GM18517 (cell line): ENCODE results near the gene LALBA.
"Not testable (repeated sequence)": the region's sequence is repeated elsewhere in the genome, so short reads cannot be mapped to it uniquely, and the experiment has no call there.

Source experiments
- ATAC-seq: cut with Tn5 transposase; IDR thresholded peaks from one replicate; pipeline ENCODE4 v1.9.1; 2021; ENCODE audit warnings: mild to moderate bottlenecking, moderate library complexity; ENCODE audit not compliant: unreplicated experiment

LALBA gene

GRCh38 chr12:48569946-48570345 lies at the start of gene LALBA:
LALBA (minus strand) TSS chr12:48570046; CDS start chr12:48570020, 26 bp downstream.
- no peak for ATAC-seq

GRCh38 chr12:48618541-48618940 lies 48.7 kb upstream of the LALBA start:
- ATAC-seq: peak; percentile 76

DNA sequence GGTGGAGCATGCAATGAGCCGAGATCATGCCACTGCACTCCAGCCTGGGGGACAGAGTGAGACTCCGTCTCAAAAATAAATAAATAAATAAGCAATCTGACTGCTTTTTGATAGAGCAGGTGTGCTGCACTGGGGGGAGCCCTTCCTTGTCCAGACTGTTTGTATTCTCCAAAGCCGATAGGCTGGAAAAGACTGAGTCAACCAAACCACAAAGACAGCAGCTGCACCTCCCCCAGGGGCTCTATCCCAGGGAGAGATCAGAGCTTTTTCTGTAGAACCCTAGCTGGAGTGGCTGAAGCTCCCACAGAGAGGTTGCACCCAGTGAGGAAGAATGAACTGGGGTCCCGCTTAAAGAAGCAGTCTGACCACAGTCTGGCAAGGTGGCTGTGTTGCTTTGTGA lies 45.8 kb upstream of the LALBA start:
- ATAC-seq: no peak

- no peak for ATAC-seq
Measured at GRCh38 chr12:48613321-48613720, 43.5 kb upstream of the LALBA start.

- ATAC-seq: no peak
Measured at GRCh38 chr12:48602192-48602989, 32.5 kb upstream of the LALBA start.

GRCh38 chr12:48601013-48601756 lies 31.3 kb upstream of the LALBA start:
- ATAC-seq: no peak

DNA sequence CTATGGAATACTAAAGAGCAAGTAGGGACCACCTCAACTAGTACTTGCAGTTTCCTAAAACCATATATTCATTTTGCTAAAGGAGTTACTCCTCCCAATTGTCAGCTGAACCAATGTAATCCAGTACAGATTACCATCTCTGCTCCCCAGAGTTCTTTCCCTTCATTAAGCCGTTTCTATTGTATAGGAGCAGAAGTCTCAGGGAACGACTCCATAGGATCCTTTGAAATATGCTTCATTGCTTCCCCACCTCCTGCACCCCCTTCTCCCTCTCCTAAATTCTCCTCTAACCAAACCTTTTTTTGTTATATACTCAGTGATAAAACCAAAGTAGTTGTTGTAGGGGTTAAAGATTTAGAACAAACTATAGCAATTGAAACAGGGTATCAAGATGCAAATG lies 30.7 kb upstream of the LALBA start:
- no peak for ATAC-seq

GRCh38 chr12:48592591-48593086 lies 22.8 kb upstream of the LALBA start:
- ATAC-seq: no peak

GRCh38 chr12:48586361-48586760 lies 16.5 kb upstream of the LALBA start:
- no peak for ATAC-seq

GRCh38 chr12:48583728-48584127 lies 13.9 kb upstream of the LALBA start:
- no peak for ATAC-seq

GRCh38 chr12:48580831-48581230 lies 11.0 kb upstream of the LALBA start:
- ATAC-seq: no peak

GRCh38 chr12:48572326-48572725 lies 2.5 kb upstream of the LALBA start:
- no peak for ATAC-seq

DNA sequence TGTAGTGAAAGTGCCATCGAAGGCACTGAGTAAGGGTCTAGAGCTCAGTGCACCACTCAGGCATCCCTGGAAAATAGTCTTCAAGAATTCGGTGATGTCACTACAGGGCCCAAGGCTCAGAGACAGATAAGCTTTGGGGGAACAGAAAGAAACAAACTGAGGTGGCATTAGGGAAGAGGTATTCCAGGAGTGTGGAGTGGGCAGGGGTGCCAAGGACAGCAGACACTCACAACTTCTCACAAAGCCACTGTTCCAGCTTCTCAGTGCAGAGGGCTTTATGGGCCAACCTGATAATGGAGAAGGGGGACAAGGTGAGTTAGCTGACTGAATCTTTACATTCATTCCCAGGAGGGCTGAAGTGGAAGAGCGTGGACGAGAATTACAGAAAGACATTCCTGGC lies 2.1 kb downstream of the LALBA start:
- ATAC-seq: no peak

GRCh38 chr12:48557919-48558318 lies 11.9 kb downstream of the LALBA start:
- no peak for ATAC-seq

- no peak for ATAC-seq
Measured at GRCh38 chr12:48556631-48557030, 13.2 kb downstream of the LALBA start.

DNA sequence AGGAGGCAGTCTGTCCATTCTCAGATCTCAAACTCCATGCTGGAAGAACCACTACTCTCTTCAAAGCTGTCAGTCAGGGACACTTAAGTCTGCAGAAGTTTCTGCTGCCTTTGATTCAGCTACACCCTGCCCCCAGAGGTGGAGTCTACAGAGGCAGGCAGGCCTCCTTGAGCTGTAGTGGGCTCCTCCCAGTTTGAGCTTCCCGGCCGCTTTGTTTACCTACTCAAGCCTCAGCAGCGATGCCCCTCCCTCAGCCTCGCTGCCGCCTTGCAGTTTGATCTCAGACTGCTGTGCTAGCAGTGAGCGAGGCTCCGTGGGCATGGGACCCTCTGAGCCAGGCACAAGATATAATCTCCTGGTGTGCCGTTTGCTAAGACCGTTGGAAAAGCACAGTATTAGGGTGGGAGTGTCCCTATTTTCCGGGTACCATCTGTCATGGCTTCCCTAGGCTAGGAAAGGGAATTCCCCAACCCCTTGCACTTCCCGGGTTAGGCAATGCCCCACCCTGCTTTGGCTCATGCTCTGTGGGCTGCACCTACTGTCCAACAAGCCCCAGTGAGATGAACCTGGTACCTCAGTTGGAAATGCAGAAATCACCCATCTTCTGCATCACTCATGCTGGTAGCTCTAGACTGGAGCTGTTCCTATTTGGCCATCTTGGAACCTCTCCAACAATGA lies 16.0 kb downstream of the LALBA start:
- not testable (repeated sequence) for ATAC-seq

DNA sequence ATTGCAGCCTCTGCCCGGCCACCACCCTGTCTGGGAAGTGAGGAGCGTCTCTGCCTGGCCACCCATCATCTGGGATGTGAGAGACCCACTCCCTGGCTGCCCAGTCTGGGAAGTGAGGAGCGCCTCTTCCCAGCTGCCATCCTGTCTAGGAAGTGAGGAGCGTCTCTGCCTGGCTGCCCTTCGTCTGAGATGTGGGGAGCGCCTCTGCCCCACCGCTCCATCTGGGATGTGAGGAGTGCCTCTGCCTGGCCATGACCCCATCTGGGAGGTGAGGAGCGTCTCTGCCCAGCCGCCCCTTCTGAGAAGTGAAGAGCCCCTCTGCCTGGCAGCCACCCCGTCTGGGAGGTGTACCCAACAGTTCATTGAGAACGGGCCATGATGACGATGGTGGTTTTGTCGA lies 18.2 kb downstream of the LALBA start:
- not testable (repeated sequence) for ATAC-seq

DNA sequence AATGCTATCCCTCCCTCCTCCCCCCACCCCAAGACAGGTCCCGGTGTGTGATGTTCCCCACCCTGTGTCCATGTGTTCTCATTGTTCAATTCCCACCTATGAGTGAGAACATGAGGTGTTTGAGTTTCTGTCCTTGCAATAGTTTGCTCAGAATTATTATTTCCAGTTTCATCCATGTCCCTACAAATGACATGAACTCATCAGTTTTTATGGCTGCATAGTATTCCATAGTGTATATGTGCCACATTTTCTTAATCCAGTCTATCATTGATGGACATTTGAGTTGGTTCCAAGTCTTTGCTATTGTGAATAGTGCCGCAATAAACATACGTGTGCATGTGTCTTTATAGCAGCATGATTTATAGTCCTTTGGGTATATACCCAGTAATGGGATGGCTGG lies 22.8 kb downstream of the LALBA start:
- not testable (repeated sequence) for ATAC-seq

DNA sequence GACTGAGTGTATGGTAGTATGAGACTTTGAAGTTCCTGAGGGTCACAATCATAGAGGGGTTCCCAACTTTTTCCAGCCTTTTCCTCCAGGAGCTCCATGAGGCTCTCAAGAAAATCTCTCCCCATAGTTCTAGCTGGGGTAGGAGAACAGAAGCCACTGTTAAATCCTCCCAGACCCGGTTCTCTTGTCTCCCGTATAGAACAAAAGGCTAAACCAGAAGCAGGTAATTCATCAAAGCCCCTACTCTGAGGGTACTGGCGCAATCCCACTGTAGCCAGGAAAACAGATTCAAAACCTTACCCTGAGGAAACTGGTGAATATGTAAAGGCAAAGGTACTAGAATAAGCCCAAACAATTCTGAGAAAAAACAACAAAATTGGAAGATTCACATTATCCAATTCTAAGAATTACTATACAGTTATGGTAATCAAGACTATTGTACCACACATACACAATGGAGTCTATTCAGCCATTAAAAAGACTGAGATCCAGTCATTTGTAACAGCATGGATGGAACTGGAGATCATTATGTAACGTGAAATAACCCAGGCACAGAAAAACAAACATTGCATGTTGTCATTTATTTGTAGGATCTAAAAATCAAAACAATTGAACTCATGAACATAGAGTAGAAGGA lies 23.9 kb downstream of the LALBA start:
- no peak for ATAC-seq

DNA sequence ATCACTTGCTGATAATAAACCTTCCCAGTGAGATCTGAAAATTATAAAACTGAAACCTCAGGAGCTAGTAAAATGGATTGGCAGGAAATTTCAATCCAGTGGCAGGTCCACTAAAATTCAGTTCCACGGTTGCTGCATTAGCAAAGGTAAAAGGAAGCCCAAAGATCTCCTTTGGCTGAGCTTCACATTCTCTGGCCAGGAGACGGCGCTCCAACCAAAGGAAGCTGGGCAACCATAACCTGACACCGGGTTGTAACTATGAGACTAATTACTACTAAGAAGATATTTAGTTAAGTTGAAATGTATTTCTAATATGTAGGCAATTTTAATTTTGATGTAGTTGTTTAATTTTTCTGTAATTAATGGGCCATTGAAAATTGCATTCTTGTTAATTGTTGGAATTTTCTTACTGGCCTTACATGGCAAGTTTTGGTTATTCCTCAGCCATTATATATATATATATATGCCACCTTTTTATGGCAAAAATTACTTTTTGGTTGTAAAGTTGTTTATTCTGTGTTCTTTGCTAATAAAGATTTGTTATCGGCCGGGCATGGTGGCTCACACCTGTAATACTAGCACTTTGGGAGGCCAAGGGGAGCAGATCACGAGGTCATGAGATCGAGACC lies 27.4 kb downstream of the LALBA start:
- no peak for ATAC-seq

GRCh38 chr12:48536602-48537001 lies 33.2 kb downstream of the LALBA start:
- ATAC-seq: no peak
